ENCODE measurements around the gene AZIN2. TPM values are rescaled to one million over a fixed set of nuclear protein-coding genes. Genes with fewer than 3 reads are reported as not detected.

The AZIN2 gene
- total and polyA plus RNA-seq, 2 experiments from 2014 or later = 2.8 to 4.4 TPM

GRCh38 chr1:33050221-33051076, 30.5 kb upstream of the AZIN2 start:
- Histone ChIP-seq H4K20me1 (ENCODE audit: insufficient read depth) (no peaks in the 10 kb centered on the region), H3K9me2 (ENCODE audit: insufficient read depth) (no peaks in the 10 kb centered on the region), H3F3A (ENCODE audit: insufficient read depth) (peaks cover 24% of the 10 kb centered on the region; the same call in 1 of the 2 replicates), H3K9ac (peak overlapping the region; percentile 54), H3K4me2 (ENCODE audit: unreplicated experiment) (peak overlapping the region; percentile 50), H3K36me3 (ENCODE audit: low read depth) (no peaks in the 10 kb centered on the region), H3K9me3 (ENCODE audit: low read depth) (no peaks in the 10 kb centered on the region), H3K79me2 (ENCODE audit: insufficient read depth) (no peaks in the 10 kb centered on the region), H3K27me3 (replicated peaks; ENCODE audit: insufficient read depth) (no peaks in the 10 kb centered on the region), H3K4me3 (0 out of 2 replicates have a peak overlapping the region, but pooled peaks have one; percentile 4), H3K27ac (peak overlapping the region; percentile 70), H3K4me1 (ENCODE audit: insufficient read depth) (peaks cover 17% of the 10 kb centered on the region), H2AFZ (no peak overlapping the region)
- TF ChIP-seq EZH2phosphoT487 (IDR thresholded peaks at IDR 0.05; ENCODE audit: insufficient read depth, low read depth) = 0 out of 2 replicates have a peak, but pooled peaks have one; percentile 69
- no peak for TF ChIP-seq EZH2 (IDR thresholded peaks at IDR 0.05; ENCODE audit: insufficient read depth, poor library complexity, severe bottlenecking)
- WGBS, 2 experiments (ENCODE audit: low coverage in 1 of 2, low lambda C conversion rate in 2 of 2, missing lambda C conversion rate in 2 of 2) = 78 to 79% methylated on average over 11 to 17 of the region's 17 CpGs
- peak; percentile 87 for DNase-seq
- in situ Hi-C loops (cut with MboI) = no loop called here

DNA sequence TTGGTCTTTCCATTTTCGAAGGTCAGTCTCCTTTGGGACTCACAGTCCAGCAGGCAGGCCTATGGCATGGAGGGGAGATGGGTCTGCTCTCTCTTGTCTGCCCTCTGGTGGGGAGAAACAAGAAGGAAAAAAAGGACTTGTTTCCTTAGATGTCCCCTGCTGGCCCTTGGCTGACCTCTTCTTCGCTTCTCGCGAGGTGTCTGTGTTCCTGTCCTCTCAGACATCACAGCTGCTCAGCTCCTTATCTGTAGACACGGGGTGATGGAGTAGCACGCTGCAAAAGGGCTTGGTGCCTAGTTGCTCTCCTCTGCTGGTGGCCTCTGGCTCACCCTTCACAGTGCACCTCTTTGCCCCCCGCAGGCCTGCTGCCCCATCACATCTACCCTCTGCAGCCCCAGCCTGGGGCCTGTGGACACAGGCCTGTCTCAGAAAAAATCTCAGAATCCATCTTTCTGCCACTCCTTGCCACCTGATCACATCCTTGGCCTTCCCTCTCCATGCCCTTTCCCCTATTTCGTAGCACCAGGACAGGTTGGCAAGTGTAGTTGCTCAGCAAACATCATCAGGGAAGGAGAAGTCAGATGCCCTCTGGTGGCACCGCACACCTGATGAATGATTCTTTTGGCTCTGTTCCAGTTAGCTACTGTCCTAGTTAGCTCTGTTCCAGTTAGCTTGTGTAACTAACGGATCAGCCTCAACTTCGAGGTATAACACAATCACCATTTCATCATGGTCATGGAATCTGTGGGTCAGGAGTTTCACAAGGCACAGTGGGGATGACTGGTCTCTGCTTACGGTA, 25.5 kb upstream of the AZIN2 start:
- H3K27me3 ChIP-seq (replicated peaks; ENCODE audit: insufficient read depth) = no peaks in the 10 kb centered on the region
- H2AFZ ChIP-seq = no peak overlapping the region
- no peak overlapping the region for H3K4me3 ChIP-seq
- H4K20me1 ChIP-seq (ENCODE audit: insufficient read depth) = no peaks in the 10 kb centered on the region
- no peak overlapping the region for H3K4me2 ChIP-seq (ENCODE audit: unreplicated experiment)
- H3K9me3 ChIP-seq (ENCODE audit: low read depth) = no peaks in the 10 kb centered on the region
- peaks cover 4% of the 10 kb centered on the region for H3K4me1 ChIP-seq (ENCODE audit: insufficient read depth)
- in situ Hi-C loops (cut with MboI) = no loop called here
- H3K9me2 ChIP-seq (ENCODE audit: insufficient read depth) = no peaks in the 10 kb centered on the region
- TF ChIP-seq EZH2 (IDR thresholded peaks at IDR 0.05; ENCODE audit: insufficient read depth, poor library complexity, severe bottlenecking) (no peak), EZH2phosphoT487 (IDR thresholded peaks at IDR 0.05; ENCODE audit: insufficient read depth, low read depth) (no peak)
- no peaks in the 10 kb centered on the region for H3K36me3 ChIP-seq (ENCODE audit: low read depth)
- H3K27ac ChIP-seq = no peak overlapping the region
- H3F3A ChIP-seq (ENCODE audit: insufficient read depth) = peaks cover 3% of the 10 kb centered on the region; the same call in 1 of the 2 replicates
- no peak overlapping the region for H3K9ac ChIP-seq
- H3K79me2 ChIP-seq (ENCODE audit: insufficient read depth) = no peaks in the 10 kb centered on the region
- 53% methylated on average over 12 of the region's 12 CpGs for WGBS, 2 experiments (ENCODE audit: low coverage in 1 of 2, low lambda C conversion rate in 2 of 2, missing lambda C conversion rate in 2 of 2)
- DNase-seq = peak; percentile 82

DNA sequence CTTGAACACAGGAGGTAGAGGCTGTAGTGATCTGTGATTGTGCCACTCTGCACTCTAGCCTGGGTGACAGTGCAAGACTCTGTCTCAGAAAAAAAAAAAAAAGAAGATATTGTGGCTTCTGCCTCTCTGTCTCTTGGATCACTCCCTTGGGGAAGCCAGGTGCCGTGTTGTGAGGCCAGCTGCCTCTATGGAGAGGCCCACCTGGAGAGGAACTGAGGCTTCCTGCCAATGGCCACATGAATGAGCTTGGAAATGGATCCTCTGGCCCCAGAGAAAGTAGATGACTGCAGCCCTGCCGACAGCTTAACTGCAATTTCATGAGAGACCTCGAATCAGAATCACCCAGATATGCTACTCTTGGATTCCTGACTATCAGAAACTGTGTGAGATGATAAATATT, 24.5 kb upstream of the AZIN2 start:
- peaks cover 6% of the 10 kb centered on the region for H3K4me1 ChIP-seq (ENCODE audit: insufficient read depth)
- H3K4me2 ChIP-seq (ENCODE audit: unreplicated experiment) = no peak overlapping the region
- in situ Hi-C loops (cut with MboI) = no loop called here
- H3K36me3 ChIP-seq (ENCODE audit: low read depth) = no peaks in the 10 kb centered on the region
- H4K20me1 ChIP-seq (ENCODE audit: insufficient read depth) = no peaks in the 10 kb centered on the region
- no peak overlapping the region for H3K4me3 ChIP-seq
- no peaks in the 10 kb centered on the region for H3K9me3 ChIP-seq (ENCODE audit: low read depth)
- 90 to 94% methylated on average over 3 of the region's 3 CpGs for WGBS, 2 experiments (ENCODE audit: low coverage in 1 of 2, low lambda C conversion rate in 2 of 2, missing lambda C conversion rate in 2 of 2)
- no peak overlapping the region for H3K9ac ChIP-seq
- H3K9me2 ChIP-seq (ENCODE audit: insufficient read depth) = no peaks in the 10 kb centered on the region
- no peaks in the 10 kb centered on the region for H3K27me3 ChIP-seq (replicated peaks; ENCODE audit: insufficient read depth)
- DNase-seq = no peak
- TF ChIP-seq EZH2phosphoT487 (IDR thresholded peaks at IDR 0.05; ENCODE audit: insufficient read depth, low read depth) (no peak), EZH2 (IDR thresholded peaks at IDR 0.05; ENCODE audit: insufficient read depth, poor library complexity, severe bottlenecking) (no peak)
- H3F3A ChIP-seq (ENCODE audit: insufficient read depth) = peaks cover 6% of the 10 kb centered on the region
- H3K79me2 ChIP-seq (ENCODE audit: insufficient read depth) = no peaks in the 10 kb centered on the region
- H2AFZ ChIP-seq = no peak overlapping the region
- H3K27ac ChIP-seq = no peak overlapping the region

- Histone ChIP-seq H4K20me1 (ENCODE audit: insufficient read depth) (no peaks in the 10 kb centered on the region), H3K4me3 (no peak overlapping the region), H3K9me2 (ENCODE audit: insufficient read depth) (no peaks in the 10 kb centered on the region), H3K79me2 (ENCODE audit: insufficient read depth) (no peaks in the 10 kb centered on the region), H3K27ac (no peak overlapping the region), H2AFZ (no peak overlapping the region), H3K27me3 (replicated peaks; ENCODE audit: insufficient read depth) (no peaks in the 10 kb centered on the region), H3F3A (ENCODE audit: insufficient read depth) (peaks cover 7% of the 10 kb centered on the region), H3K9ac (no peak overlapping the region), H3K36me3 (ENCODE audit: low read depth) (no peaks in the 10 kb centered on the region), H3K4me2 (ENCODE audit: unreplicated experiment) (no peak overlapping the region), H3K9me3 (ENCODE audit: low read depth) (no peaks in the 10 kb centered on the region), H3K4me1 (ENCODE audit: insufficient read depth) (peaks cover 6% of the 10 kb centered on the region)
- in situ Hi-C loops (cut with MboI) = no loop called here
- TF ChIP-seq EZH2phosphoT487 (IDR thresholded peaks at IDR 0.05; ENCODE audit: insufficient read depth, low read depth) = no peak
- TF ChIP-seq EZH2 (IDR thresholded peaks at IDR 0.05; ENCODE audit: insufficient read depth, poor library complexity, severe bottlenecking) = no peak
- 83 to 88% methylated on average over 2 of the region's 2 CpGs for WGBS, 2 experiments (ENCODE audit: low coverage in 1 of 2, low lambda C conversion rate in 2 of 2, missing lambda C conversion rate in 2 of 2)
- no peak for DNase-seq
Measured at GRCh38 chr1:33057095-33057494, 23.9 kb upstream of the AZIN2 start.
